Gastrocnemius medialis (tissue), 4 donors: ENCODE data around the gene CAMK4.

ENCODE experiments used
- CTCF ChIP-seq, 5 experiments: fragments of 450-650 bp in 3 of 5; fragments of 200-600 bp in 2 of 5; sonication (generic) in 2 of 5; IDR thresholded peaks in 4 of 5; conservative IDR thresholded peaks in 1 of 5; 1 replicate in 4 of 5; 2 replicates in 1 of 5; pipeline ENCODE4 v1.5.1; 2016 to 2019; ENCODE audit warnings: antibody characterized with exemption in 5 of 5, mild to moderate bottlenecking in 3 of 5, moderate library complexity in 3 of 5
- POLR2A ChIP-seq, 2 donors: fragments of 450-650 bp; IDR thresholded peaks; one replicate each; pipeline ENCODE4 v1.6.1; 2017; ENCODE audit warnings: antibody characterized with exemption in 2 of 2, mild to moderate bottlenecking in 2 of 2, moderate library complexity in 2 of 2

- TF ChIP-seq CTCF (IDR thresholded peaks at IDR 0.05 in 4 of 5, conservative IDR thresholded peaks at IDR 0.05 in 1 of 5) (no peak), POLR2A (IDR thresholded peaks at IDR 0.05) (no peak)
These were observed 84.8 kb downstream of the CAMK4 start for GRCh38 chr5:111308951-111309350.
